Caco-2 (cell line): ENCODE results near the gene HES7. TPM values are rescaled to one million over a fixed set of nuclear protein-coding genes. Genes with fewer than 3 reads are reported as not detected.
A peak's percentile ranks its signal among the peaks of the same experiment; 100 is the strongest.

Experiments
- BruUV-seq: library from RNA; stranded (reverse); fragments of 400-500 nt; replicated peaks from 2 replicates; lab custom pipeline; 2021; lab: Mats Ljungman, UMichigan
- CTCF ChIA-PET: fragments of 300-600 bp; sonication (Branson Sonifier 250); formaldehyde crosslinking; loops from one replicate; lab custom pipeline; 2022; ENCODE audit warnings: antibody characterized with exemption; lab: Charles Lee
- POLR2A ChIA-PET: fragments of 300-600 bp; sonication (Branson Sonifier 250); formaldehyde crosslinking; loops from one replicate; lab custom pipeline; 2022; ENCODE audit warnings: antibody characterized with exemption; lab: Charles Lee
- DNase-seq, 2 experiments: peaks; one replicate each; pipeline versions ENCODE4 v3.0.0 to v3.0.0-alpha.2; 2020 to 2022
- H3K27me3 ChIP-seq: replicated peaks from 2 replicates; pipeline ENCODE4 v1.6.0; 2011; ENCODE audit warnings: low read length; ENCODE audit not compliant: control insufficient read depth, insufficient read depth
- H3K36me3 ChIP-seq: 2 replicates; pipeline ENCODE4 v1.5.1; 2011; ENCODE audit warnings: low read length; ENCODE audit not compliant: control insufficient read depth, insufficient read depth
- H3K4me1 ChIP-seq: fragments of 250-450 bp; sonication (Bioruptor Pico); 2 replicates; pipeline ENCODE4 v1.5.1; 2020; ENCODE audit warnings: mild to moderate bottlenecking
- H3K4me3 ChIP-seq: 2 replicates; pipeline ENCODE4 v1.5.1; 2011; ENCODE audit warnings: low read depth, mild to moderate bottlenecking, control low read depth, low read length
- H3K9me3 ChIP-seq: fragments of 250-450 bp; sonication (Bioruptor Pico); 2 replicates; pipeline ENCODE4 v1.5.1; 2020; ENCODE audit warnings: mild to moderate bottlenecking, moderate library complexity
- H3K27ac Mint-ChIP-seq: one replicate; pipeline ENCODE4 v1.8.0; 2022; ENCODE audit warnings: mixed read lengths; ENCODE audit not compliant: unreplicated experiment
- H3K27me3 Mint-ChIP-seq: one replicate; pipeline ENCODE4 v1.8.0; 2022; ENCODE audit warnings: mixed read lengths; ENCODE audit not compliant: insufficient read depth, unreplicated experiment
- H3K36me3 Mint-ChIP-seq: one replicate; pipeline ENCODE4 v1.8.0; 2022; ENCODE audit warnings: mild to moderate bottlenecking, mixed read lengths; ENCODE audit not compliant: insufficient read depth, unreplicated experiment
- H3K4me1 Mint-ChIP-seq: one replicate; pipeline ENCODE4 v1.8.0; 2022; ENCODE audit warnings: low read depth, mixed read lengths; ENCODE audit not compliant: unreplicated experiment
- H3K4me3 Mint-ChIP-seq: one replicate; pipeline ENCODE4 v1.8.0; 2022; ENCODE audit warnings: mild to moderate bottlenecking, moderate library complexity, mixed read lengths; ENCODE audit not compliant: unreplicated experiment
- H3K9me3 Mint-ChIP-seq: one replicate; pipeline ENCODE4 v1.8.0; 2022; ENCODE audit warnings: mixed read lengths; ENCODE audit not compliant: unreplicated experiment
- intact Hi-C: fragments of 100-400 bp; cut with micrococcal nuclease; formaldehyde crosslinking; loops from one replicate; pipeline ENCODE4 v1.10.0; 2022; ENCODE audit not compliant: unreplicated experiment
- total RNA-seq: library from RNA; stranded (reverse); gene quantifications from 2 replicates; pipeline ENCODE4 v1.2.3, GENCODE V29; 2022
- TF ChIP-seq, protein P1 (sequence below), 2 experiments: fragments of 200-600 bp in 1 of 2; IDR thresholded peaks; 1 replicate in 1 of 2; 2 replicates in 1 of 2; pipeline versions ENCODE4 v1.5.1 to v1.8.0; 2011 to 2022; ENCODE audit warnings: antibody characterized with exemption in 1 of 2, control low read depth in 1 of 2, inconsistent platforms in 1 of 2, low read depth in 1 of 2, low read length in 1 of 2, mild to moderate bottlenecking in 1 of 2, moderate library complexity in 1 of 2; ENCODE audit not compliant: insufficient read depth in 1 of 2, severe bottlenecking in 1 of 2, unreplicated experiment in 1 of 2

Gene HES7
- total RNA-seq, 1 experiment from 2014 or later = not detected

DNA sequence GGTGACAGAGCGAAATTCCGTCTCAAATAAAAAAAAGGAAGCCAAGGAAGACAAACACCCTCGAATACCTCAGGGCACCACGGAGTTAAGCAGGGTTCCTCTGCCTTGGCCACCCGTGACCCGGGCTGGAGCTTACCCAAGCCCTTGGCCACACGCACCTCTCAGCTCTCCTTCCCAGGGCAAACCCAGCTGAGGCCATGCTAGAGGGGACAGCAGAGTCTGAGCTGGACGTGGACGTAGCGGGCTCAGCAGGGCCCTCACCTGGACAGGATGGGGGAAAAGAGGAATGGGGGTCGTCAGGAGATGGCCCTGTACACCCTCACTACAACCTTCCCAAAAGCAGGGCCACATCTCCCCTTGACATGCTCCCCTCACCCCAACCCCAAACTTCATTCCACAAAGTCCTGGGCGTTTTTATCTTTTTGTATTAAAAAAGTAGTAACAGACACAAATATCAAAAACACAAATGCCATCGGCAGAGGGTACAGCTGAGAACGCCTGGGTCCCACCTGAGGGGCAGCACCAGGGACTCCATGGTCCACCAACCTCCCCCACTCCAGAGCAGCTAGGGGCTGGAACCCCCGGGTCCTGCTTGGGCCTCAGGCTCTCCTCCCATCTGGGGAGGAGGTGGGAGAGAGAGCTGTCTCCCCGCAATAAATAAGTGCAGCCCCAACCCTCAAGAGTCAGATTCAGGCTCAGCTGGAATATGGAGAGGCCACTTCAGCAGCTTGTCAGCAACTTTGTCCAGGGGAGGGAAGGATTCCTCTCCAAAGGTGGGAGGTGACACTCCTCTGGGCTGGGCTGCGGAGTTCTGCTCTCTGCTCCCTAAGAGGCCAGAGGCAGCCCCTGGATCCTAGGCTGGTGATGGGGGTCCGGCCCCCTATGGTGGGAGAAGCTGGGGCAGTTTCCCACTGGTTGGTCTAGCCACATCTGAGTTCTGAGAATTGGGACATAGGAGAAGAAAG, 16.4 kb upstream of the HES7 start:
- Histone ChIP-seq H3K4me1 (peaks cover 4% of the 10 kb centered on the region; the same call in 1 of the 2 replicates), H3K27me3 (no peaks in the 10 kb centered on the region), H3K9me3 (no peaks in the 10 kb centered on the region), H3K4me3 (no peak overlapping the region), H3K36me3 (no peaks in the 10 kb centered on the region)
- intact Hi-C loops = no loop called here
- DNase-seq = no peak
- TF ChIP-seq, protein P1, sequence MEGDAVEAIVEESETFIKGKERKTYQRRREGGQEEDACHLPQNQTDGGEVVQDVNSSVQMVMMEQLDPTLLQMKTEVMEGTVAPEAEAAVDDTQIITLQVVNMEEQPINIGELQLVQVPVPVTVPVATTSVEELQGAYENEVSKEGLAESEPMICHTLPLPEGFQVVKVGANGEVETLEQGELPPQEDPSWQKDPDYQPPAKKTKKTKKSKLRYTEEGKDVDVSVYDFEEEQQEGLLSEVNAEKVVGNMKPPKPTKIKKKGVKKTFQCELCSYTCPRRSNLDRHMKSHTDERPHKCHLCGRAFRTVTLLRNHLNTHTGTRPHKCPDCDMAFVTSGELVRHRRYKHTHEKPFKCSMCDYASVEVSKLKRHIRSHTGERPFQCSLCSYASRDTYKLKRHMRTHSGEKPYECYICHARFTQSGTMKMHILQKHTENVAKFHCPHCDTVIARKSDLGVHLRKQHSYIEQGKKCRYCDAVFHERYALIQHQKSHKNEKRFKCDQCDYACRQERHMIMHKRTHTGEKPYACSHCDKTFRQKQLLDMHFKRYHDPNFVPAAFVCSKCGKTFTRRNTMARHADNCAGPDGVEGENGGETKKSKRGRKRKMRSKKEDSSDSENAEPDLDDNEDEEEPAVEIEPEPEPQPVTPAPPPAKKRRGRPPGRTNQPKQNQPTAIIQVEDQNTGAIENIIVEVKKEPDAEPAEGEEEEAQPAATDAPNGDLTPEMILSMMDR (IDR thresholded peaks at IDR 0.05; ENCODE audit: insufficient read depth in 1 of 2, low read depth in 1 of 2, low read length in 1 of 2, severe bottlenecking in 1 of 2, unreplicated experiment in 1 of 2) = no peak
- BruUV-seq = no TSS peak
- ChIA-PET CTCF (interaction anchor here (1.4 kb wide), 1 partner anchor 12 kb away, joined by 3 read pairs; the partner anchor contains the start of gene PER1), POLR2A (interaction anchor here (0.6 kb wide), 1 partner anchor 33 kb away, joined by 3 read pairs; no protein-coding TSS in a partner anchor)
- H3K4me3 Mint-ChIP-seq = no peak overlapping the region
- no peaks in the 10 kb centered on the region for H3K4me1 Mint-ChIP-seq
- H3K27ac Mint-ChIP-seq = no peak overlapping the region
- peaks cover 18% of the 10 kb centered on the region for H3K36me3 Mint-ChIP-seq
- no peaks in the 10 kb centered on the region for H3K27me3 Mint-ChIP-seq
- no peaks in the 10 kb centered on the region for H3K9me3 Mint-ChIP-seq

DNA sequence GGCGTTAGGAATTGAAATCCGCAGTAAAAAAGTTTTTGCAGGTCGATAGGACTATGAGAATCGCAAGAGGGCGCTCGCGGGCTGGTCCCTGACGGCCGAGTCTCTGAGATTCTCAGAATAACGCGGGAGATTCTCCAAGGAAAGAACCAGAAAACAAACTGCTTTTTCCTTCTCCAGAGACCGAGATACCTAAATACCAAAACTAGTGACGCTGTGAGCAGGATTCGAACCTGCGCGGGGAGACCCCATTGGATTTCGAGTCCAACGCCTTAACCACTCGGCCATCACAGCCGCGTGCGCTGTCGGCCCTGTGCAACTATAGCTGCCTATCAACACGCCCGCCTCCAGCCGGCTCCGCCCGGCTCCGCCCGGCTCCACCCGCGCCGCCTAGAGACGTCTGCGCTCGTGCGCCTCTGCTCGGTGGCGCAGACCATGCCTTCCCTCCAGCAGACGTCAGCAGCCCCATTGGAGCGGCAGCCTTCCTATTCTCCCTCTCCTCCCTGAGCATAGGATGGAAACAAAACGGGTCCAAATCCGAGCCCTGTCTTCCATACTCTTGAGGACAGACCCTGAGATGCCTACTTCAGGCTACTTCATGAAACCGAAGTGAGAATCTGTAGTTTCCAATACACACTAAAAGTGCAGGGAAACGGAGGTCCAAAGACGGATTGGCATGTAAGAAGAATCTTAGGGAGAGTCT, 14.9 kb upstream of the HES7 start:
- intact Hi-C loops = loop anchor here (1.0 to 2.0 kb wide), 2 partner anchors 14 to 17 kb away; partner anchors contain the start of gene HES7
- no peak overlapping the region for H3K4me3 Mint-ChIP-seq
- H3K4me1 ChIP-seq = peaks cover 4% of the 10 kb centered on the region; the same call in 1 of the 2 replicates
- CTCF ChIA-PET = interaction anchor here (1.3 to 1.4 kb wide), 3 partner anchors 12 to 18 kb away, joined by 3 to 4 read pairs (median 3); partner anchors contain the start of gene PER1
- peaks cover 16% of the 10 kb centered on the region for H3K36me3 Mint-ChIP-seq
- no peaks in the 10 kb centered on the region for H3K27me3 ChIP-seq
- TF ChIP-seq, protein P1 (IDR thresholded peaks at IDR 0.05; ENCODE audit: insufficient read depth in 1 of 2, low read depth in 1 of 2, low read length in 1 of 2, severe bottlenecking in 1 of 2, unreplicated experiment in 1 of 2) = peak; percentile 65 to 73
- BruUV-seq = TSS peak; percentile 80
- no peaks in the 10 kb centered on the region for H3K36me3 ChIP-seq
- H3K9me3 ChIP-seq = no peaks in the 10 kb centered on the region
- no peaks in the 10 kb centered on the region for H3K4me1 Mint-ChIP-seq
- no peaks in the 10 kb centered on the region for H3K9me3 Mint-ChIP-seq
- peak; percentile 92 to 93 for DNase-seq
- H3K27me3 Mint-ChIP-seq = no peaks in the 10 kb centered on the region
- peak overlapping the region; percentile 45 for H3K4me3 ChIP-seq
- no peak overlapping the region for H3K27ac Mint-ChIP-seq
- POLR2A ChIA-PET = no interaction called here

DNA sequence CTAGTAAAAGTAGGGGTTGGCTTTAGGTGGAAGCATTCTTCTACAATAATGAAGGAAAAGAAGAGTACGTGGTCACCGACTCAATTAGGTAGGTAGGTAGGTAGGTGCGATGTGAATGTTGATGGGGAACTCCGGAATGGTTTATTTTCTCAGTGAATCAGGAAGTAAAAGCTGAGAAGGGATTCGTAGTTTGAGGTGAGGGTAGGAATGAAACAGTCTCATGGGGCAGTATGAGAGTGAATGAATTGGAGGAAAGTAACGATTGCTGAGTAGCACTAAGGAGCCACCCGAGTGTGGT, 14.4 kb upstream of the HES7 start:
- DNase-seq = no peak
- no peaks in the 10 kb centered on the region for H3K27me3 ChIP-seq
- no TSS peak for BruUV-seq
- H3K4me1 Mint-ChIP-seq = no peaks in the 10 kb centered on the region
- H3K4me1 ChIP-seq = peaks cover 4% of the 10 kb centered on the region; the same call in 1 of the 2 replicates
- no peaks in the 10 kb centered on the region for H3K9me3 ChIP-seq
- H3K36me3 ChIP-seq = no peaks in the 10 kb centered on the region
- H3K27ac Mint-ChIP-seq = no peak overlapping the region
- peaks cover 12% of the 10 kb centered on the region for H3K36me3 Mint-ChIP-seq
- no peak overlapping the region for H3K4me3 Mint-ChIP-seq
- TF ChIP-seq, protein P1 (IDR thresholded peaks at IDR 0.05; ENCODE audit: insufficient read depth in 1 of 2, low read depth in 1 of 2, low read length in 1 of 2, severe bottlenecking in 1 of 2, unreplicated experiment in 1 of 2) = no peak
- intact Hi-C loops = loop anchor here (1.0 to 2.0 kb wide), 2 partner anchors 14 to 18 kb away; partner anchors contain the start of gene HES7
- H3K27me3 Mint-ChIP-seq = no peaks in the 10 kb centered on the region
- ChIA-PET CTCF (interaction anchor here (0.6 to 1.3 kb wide), 3 partner anchors 12 to 246 kb away, joined by 3 to 4 read pairs (median 3); no protein-coding TSS in a partner anchor), POLR2A (no interaction called here)
- H3K4me3 ChIP-seq = peak overlapping the region; percentile 38
- no peaks in the 10 kb centered on the region for H3K9me3 Mint-ChIP-seq
